HepG2 (cell line): Measurements from ENCODE around the gene UBE3D.

Source experiments
- CC2D1A ChIP-seq: sonication (generic); formaldehyde crosslinking; IDR thresholded peaks from 2 replicates; pipeline ENCODE4 v1.8.1; 2023; ENCODE audit warnings: mild to moderate bottlenecking, missing genetic modification reagents
- CTCF ChIP-seq: sonication (generic); formaldehyde crosslinking; IDR thresholded peaks from 2 replicates; pipeline ENCODE4 v1.5.0; 2020; ENCODE audit warnings: mild to moderate bottlenecking, missing genetic modification reagents, moderate library complexity
- E2F5 ChIP-seq: sonication (generic); formaldehyde crosslinking; conservative IDR thresholded peaks from 2 replicates; pipeline ENCODE4 v1.4.0; 2020; ENCODE audit warnings: missing genetic modification reagents
- EZH2 ChIP-seq: conservative IDR thresholded peaks from 2 replicates; pipeline ENCODE4 v1.6.1; 2012; ENCODE audit warnings: mild to moderate bottlenecking, low read depth, low read length, moderate library complexity
- FOXP4 ChIP-seq: sonication (generic); formaldehyde crosslinking; IDR thresholded peaks from 2 replicates; pipeline ENCODE4 v1.4.0; 2020; ENCODE audit warnings: missing genetic modification reagents
- MLX ChIP-seq: IDR thresholded peaks from 2 replicates; pipeline ENCODE4 v1.6.1; 2016
- PBX3 ChIP-seq: sonication (generic); formaldehyde crosslinking; IDR thresholded peaks from 2 replicates; pipeline ENCODE4 v1.8.1; 2023; ENCODE audit warnings: missing genetic modification reagents, inconsistent platforms, borderline replicate concordance
- PHF20 ChIP-seq: sonication (generic); formaldehyde crosslinking; IDR thresholded peaks from 2 replicates; pipeline ENCODE4 v1.5.0; 2020; ENCODE audit warnings: mild to moderate bottlenecking, missing genetic modification reagents
- SNAPC5 ChIP-seq: sonication (generic); formaldehyde crosslinking; IDR thresholded peaks from 2 replicates; pipeline ENCODE4 v1.8.1; 2023; ENCODE audit warnings: mild to moderate bottlenecking, missing genetic modification reagents, borderline replicate concordance
- THRA ChIP-seq: sonication (generic); formaldehyde crosslinking; IDR thresholded peaks from 2 replicates; pipeline ENCODE4 v1.4.0; 2020; ENCODE audit warnings: missing genetic modification reagents, borderline replicate concordance
- ZBTB7A ChIP-seq: sonication (generic); formaldehyde crosslinking; IDR thresholded peaks from 2 replicates; pipeline ENCODE4 v1.8.0; 2022; ENCODE audit warnings: mild to moderate bottlenecking, missing genetic modification reagents
- ZFX ChIP-seq: sonication (generic); formaldehyde crosslinking; IDR thresholded peaks from 2 replicates; pipeline ENCODE4 v1.4.0; 2020; ENCODE audit warnings: mild to moderate bottlenecking, low read depth, missing genetic modification reagents, moderate library complexity
- ZMYM2 ChIP-seq: sonication (generic); formaldehyde crosslinking; IDR thresholded peaks from 2 replicates; pipeline ENCODE4 v1.8.0; 2022; ENCODE audit warnings: mild to moderate bottlenecking, missing genetic modification reagents
- ZNF281 ChIP-seq: sonication (generic); formaldehyde crosslinking; IDR thresholded peaks from 2 replicates; pipeline ENCODE4 v1.4.0; 2020; ENCODE audit warnings: missing genetic modification reagents, borderline replicate concordance

GRCh38 chr6:83096791-83097190 lies 31.1 kb upstream of the UBE3D start:
- TF ChIP-seq ZMYM2 (CRISPR knock-in tag) = no peak
- TF ChIP-seq ZFX (CRISPR knock-in tag) = no peak
- TF ChIP-seq CC2D1A (CRISPR knock-in tag) = no peak
- TF ChIP-seq E2F5 (CRISPR knock-in tag) = no peak
- TF ChIP-seq THRA = no peak
- TF ChIP-seq ZNF281 (CRISPR knock-in tag) = no peak
- TF ChIP-seq SNAPC5 (CRISPR knock-in tag) = no peak
- no peak for TF ChIP-seq EZH2
- TF ChIP-seq ZBTB7A = no peak
- no peak for TF ChIP-seq PHF20 (CRISPR knock-in tag)
- TF ChIP-seq FOXP4 (CRISPR knock-in tag) = no peak
- no peak for TF ChIP-seq CTCF
- no peak for TF ChIP-seq MLX (CRISPR knock-in tag)
- no peak for TF ChIP-seq PBX3
